ENCODE measurements around the gene CDK8.

GRCh38 chr13:26295812-26296211 lies 41.9 kb downstream of the CDK8 start:
- no peak for TF ChIP-seq POLR2AphosphoS5 (IDR thresholded peaks at IDR 0.05; ENCODE audit: low read depth, low read length)
- TF ChIP-seq, protein P1, sequence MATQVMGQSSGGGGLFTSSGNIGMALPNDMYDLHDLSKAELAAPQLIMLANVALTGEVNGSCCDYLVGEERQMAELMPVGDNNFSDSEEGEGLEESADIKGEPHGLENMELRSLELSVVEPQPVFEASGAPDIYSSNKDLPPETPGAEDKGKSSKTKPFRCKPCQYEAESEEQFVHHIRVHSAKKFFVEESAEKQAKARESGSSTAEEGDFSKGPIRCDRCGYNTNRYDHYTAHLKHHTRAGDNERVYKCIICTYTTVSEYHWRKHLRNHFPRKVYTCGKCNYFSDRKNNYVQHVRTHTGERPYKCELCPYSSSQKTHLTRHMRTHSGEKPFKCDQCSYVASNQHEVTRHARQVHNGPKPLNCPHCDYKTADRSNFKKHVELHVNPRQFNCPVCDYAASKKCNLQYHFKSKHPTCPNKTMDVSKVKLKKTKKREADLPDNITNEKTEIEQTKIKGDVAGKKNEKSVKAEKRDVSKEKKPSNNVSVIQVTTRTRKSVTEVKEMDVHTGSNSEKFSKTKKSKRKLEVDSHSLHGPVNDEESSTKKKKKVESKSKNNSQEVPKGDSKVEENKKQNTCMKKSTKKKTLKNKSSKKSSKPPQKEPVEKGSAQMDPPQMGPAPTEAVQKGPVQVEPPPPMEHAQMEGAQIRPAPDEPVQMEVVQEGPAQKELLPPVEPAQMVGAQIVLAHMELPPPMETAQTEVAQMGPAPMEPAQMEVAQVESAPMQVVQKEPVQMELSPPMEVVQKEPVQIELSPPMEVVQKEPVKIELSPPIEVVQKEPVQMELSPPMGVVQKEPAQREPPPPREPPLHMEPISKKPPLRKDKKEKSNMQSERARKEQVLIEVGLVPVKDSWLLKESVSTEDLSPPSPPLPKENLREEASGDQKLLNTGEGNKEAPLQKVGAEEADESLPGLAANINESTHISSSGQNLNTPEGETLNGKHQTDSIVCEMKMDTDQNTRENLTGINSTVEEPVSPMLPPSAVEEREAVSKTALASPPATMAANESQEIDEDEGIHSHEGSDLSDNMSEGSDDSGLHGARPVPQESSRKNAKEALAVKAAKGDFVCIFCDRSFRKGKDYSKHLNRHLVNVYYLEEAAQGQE (IDR thresholded peaks at IDR 0.05; ENCODE audit: insufficient read depth in 1 of 2, low read depth in 2 of 2, low read length in 2 of 2), result no peak
